Activated gamma-delta T cell treated with anti-CD3 and anti-CD28 coated beads, Interleukin-2, amount 50 U/mL, for 16 hours (primary cell): ENCODE measurements around the gene ETDC.

Source experiments
- DNase-seq: peaks from one replicate; pipeline ENCODE4 v3.0.0-alpha.2; 2020; ENCODE audit warnings: low read depth

Gene ETDC

GRCh38 chrX:135346975-135347374 is 37.7 kb downstream of the ETDC start:
- no peak for DNase-seq

GRCh38 chrX:135347381-135348016 is 38.2 kb downstream of the ETDC start:
- DNase-seq, result no peak

GRCh38 chrX:135354288-135354687 is 45.0 kb downstream of the ETDC start:
- DNase-seq, result no peak
